ENCODE results near the gene IL15. TPM values are rescaled to one million over a fixed set of nuclear protein-coding genes. Genes with fewer than 3 reads are reported as not detected.

IL15 gene
- total RNA-seq, 1 experiment from 2014 or later = 2.6 TPM

- TF ChIP-seq FOXP4 (CRISPR knock-in tag; IDR thresholded peaks at IDR 0.05) = peak; percentile 52; the same call in 1 of the 2 replicates
- TF ChIP-seq NR3C1 (CRISPR knock-in tag; conservative IDR thresholded peaks at IDR 0.05; ENCODE audit: low read depth) = 0 out of 2 replicates have a peak, but pooled peaks have one; percentile 32
- TF ChIP-seq ZNF317 (CRISPR knock-in tag; IDR thresholded peaks at IDR 0.05; ENCODE audit: borderline replicate concordance, low read depth) = no peak
- no peak for TF ChIP-seq PRDM15 (CRISPR knock-in tag; IDR thresholded peaks at IDR 0.05)
- TF ChIP-seq ATF3 (CRISPR knock-in tag; conservative IDR thresholded peaks at IDR 0.05) = no peak
- no peak for TF ChIP-seq ZBTB21 (CRISPR knock-in tag; IDR thresholded peaks at IDR 0.05; ENCODE audit: borderline replicate concordance)
- no peak for TF ChIP-seq NR2C2 (CRISPR knock-in tag; IDR thresholded peaks at IDR 0.05)
These were observed at the start of gene IL15 (continued) for GRCh38 chr4:141636082-141636770.

GRCh38 chr4:141587897-141588296, 48.5 kb upstream of the IL15 start:
- no peak overlapping the region for H3K4me3 Mint-ChIP-seq
- peaks cover 7% of the 10 kb centered on the region for H3K4me1 Mint-ChIP-seq
- ATAC-seq (no peak), DNase-seq (ENCODE audit: low spot score) (no peak)
- no peak overlapping the region for H3K27ac Mint-ChIP-seq
- ChIA-PET POLR2A (no interaction called here), CTCF (no interaction called here)
- no peaks in the 10 kb centered on the region for H3K27me3 Mint-ChIP-seq (ENCODE audit: low read depth)
- no peaks in the 10 kb centered on the region for H3K36me3 Mint-ChIP-seq
- H3K9me3 Mint-ChIP-seq = peaks cover 25% of the 10 kb centered on the region
- no peak for TF ChIP-seq TCF7 (CRISPR knock-in tag; IDR thresholded peaks at IDR 0.05; ENCODE audit: low read depth)
- TF ChIP-seq ZNF671 (CRISPR knock-in tag; IDR thresholded peaks at IDR 0.05) = no peak
- TF ChIP-seq ZNF396 (CRISPR knock-in tag; IDR thresholded peaks at IDR 0.05; ENCODE audit: borderline replicate concordance) = no peak
- TF ChIP-seq ZSCAN18 (CRISPR knock-in tag; IDR thresholded peaks at IDR 0.05) = no peak
- no peak for TF ChIP-seq IRF1 (CRISPR knock-in tag; IDR thresholded peaks at IDR 0.05)
- no peak for TF ChIP-seq MXD4 (CRISPR knock-in tag; IDR thresholded peaks at IDR 0.05; ENCODE audit: borderline replicate concordance)
- no peak for TF ChIP-seq ARID4B (CRISPR knock-in tag; IDR thresholded peaks at IDR 0.05; ENCODE audit: borderline replicate concordance)
- no peak for TF ChIP-seq IRF2 (CRISPR knock-in tag; IDR thresholded peaks at IDR 0.05; ENCODE audit: borderline replicate concordance, low read depth)
- TF ChIP-seq NFYB (CRISPR knock-in tag; conservative IDR thresholded peaks at IDR 0.05; ENCODE audit: low read depth) = no peak
- TF ChIP-seq USF1 (CRISPR knock-in tag; IDR thresholded peaks at IDR 0.05) = no peak
- TF ChIP-seq ZMAT4 (CRISPR knock-in tag; IDR thresholded peaks at IDR 0.05) = no peak
- TF ChIP-seq PREB (CRISPR knock-in tag; IDR thresholded peaks at IDR 0.05; ENCODE audit: borderline replicate concordance) = no peak
- no peak for TF ChIP-seq MYBL2 (CRISPR knock-in tag; IDR thresholded peaks at IDR 0.05)
